ENCODE data around the gene S100A1.
"Not testable (repeated sequence)": the region's sequence is repeated elsewhere in the genome, so short reads cannot be mapped to it uniquely, and the experiment has no call there.

Gene S100A1

GRCh38 chr1:153658400-153659174, 30.4 kb downstream of the S100A1 start, which contains the start of gene SNAPIN:
Gene SNAPIN (plus strand): TSS chr1:153658703. CDS start chr1:153658744, 41 bp downstream.
- peak; percentile 95 for DNase-seq

GRCh38 chr1:153659175-153659534, 30.9 kb downstream of the S100A1 start:
- DNase-seq = no peak

GRCh38 chr1:153659656-153660055, 31.4 kb downstream of the S100A1 start:
- no peak for DNase-seq

- no peak for DNase-seq
Observed at GRCh38 chr1:153661111-153661708, 33.0 kb downstream of the S100A1 start.

- DNase-seq = no peak
Observed at GRCh38 chr1:153662269-153662668, 34.0 kb downstream of the S100A1 start.

GRCh38 chr1:153663211-153663610, 35.0 kb downstream of the S100A1 start:
- DNase-seq = no peak

- DNase-seq = no peak
Observed at GRCh38 chr1:153667439-153667838, 39.2 kb downstream of the S100A1 start.

- DNase-seq = not testable (repeated sequence)
Observed at GRCh38 chr1:153668672-153669071, 40.4 kb downstream of the S100A1 start.

- no peak for DNase-seq
Observed at GRCh38 chr1:153669606-153670005, 41.4 kb downstream of the S100A1 start.

GRCh38 chr1:153670257-153670858, 42.1 kb downstream of the S100A1 start:
- DNase-seq = no peak

- DNase-seq = peak; percentile 99
Observed at GRCh38 chr1:153670859-153671627, 42.8 kb downstream of the S100A1 start, which contains the start of gene ILF2. Gene ILF2 (minus strand): TSS chr1:153670993. CDS start chr1:153670922, 71 bp downstream.

GRCh38 chr1:153671628-153672353, 43.6 kb downstream of the S100A1 start:
- peak; percentile 70 for DNase-seq

GRCh38 chr1:153673511-153673910, 45.3 kb downstream of the S100A1 start:
- DNase-seq = no peak

- DNase-seq = peak; percentile 69
Observed at GRCh38 chr1:153677718-153678518, 49.7 kb downstream of the S100A1 start.

- peak; percentile 21 for DNase-seq
Observed at GRCh38 chr1:153678519-153679336, 50.5 kb downstream of the S100A1 start, which contains the start of gene NPR1. Gene NPR1 (plus strand): TSS chr1:153678688. CDS start chr1:153679109, 421 bp downstream.

- DNase-seq = no peak
Observed at GRCh38 chr1:153679337-153680119, 51.3 kb downstream of the S100A1 start.

- DNase-seq = no peak
Observed at GRCh38 chr1:153680120-153680403, 51.8 kb downstream of the S100A1 start.
